ENCODE data around the gene PRICKLE3.

The PRICKLE3 gene

DNA sequence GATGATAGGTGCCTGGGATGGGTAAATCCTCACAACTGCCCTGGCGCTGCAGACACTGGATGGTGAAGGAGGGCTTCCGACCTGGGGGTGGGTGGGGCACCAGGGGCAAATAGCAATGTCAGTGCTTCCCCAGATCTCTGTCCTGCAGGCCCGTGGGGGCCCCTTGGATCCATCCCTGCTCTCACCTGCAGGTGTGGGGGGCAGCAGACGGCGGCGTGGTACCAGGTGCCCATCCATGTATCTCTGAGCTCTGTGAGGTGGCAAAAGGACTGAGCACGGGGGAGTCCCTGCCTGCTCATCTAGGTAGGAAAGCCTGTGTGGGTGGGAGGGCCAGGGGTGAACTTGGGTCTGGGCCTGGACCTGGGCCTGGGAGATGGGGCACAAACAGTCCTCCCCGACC lies 20.4 kb upstream of the PRICKLE3 start:
- no peak for DNase-seq

DNA sequence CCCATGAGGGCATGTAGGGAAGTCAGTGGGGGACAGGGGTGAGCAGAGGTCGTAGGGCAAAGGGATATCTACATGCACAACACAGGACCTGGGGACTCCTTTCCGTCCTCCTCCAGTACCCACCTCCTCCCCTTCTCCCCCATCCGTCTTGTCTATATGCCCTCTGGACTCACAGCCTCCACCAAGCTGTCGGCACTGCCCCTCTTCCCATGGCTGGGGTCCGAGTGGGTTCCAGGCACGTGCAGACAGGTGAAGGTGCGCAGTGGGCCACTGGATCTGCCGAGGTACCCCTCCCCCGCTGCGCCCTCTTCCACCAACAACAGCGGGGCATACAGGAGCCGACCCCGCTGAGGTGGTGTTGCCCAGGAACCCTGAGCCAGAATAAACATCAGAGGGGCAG lies 19.3 kb upstream of the PRICKLE3 start:
- no peak for DNase-seq

DNA sequence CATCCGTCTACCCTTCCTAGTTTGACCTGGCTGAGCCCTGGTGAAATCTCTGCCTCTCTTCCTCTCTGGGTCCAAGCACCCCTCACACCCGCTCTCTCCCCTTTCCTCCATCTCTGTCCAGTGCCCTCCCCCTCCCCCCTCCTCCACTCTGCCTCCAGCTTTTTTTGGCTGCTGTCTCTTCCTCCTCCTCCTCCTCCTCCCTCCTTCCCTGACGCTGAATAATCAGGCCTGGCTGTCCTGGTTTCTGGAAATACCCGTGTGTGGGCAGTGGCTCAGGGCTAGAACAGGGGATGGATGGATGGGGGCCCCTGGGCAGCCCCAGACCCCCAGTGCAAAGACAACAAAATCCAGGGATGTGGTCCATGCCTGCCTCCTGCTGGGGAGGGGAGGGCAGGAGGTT lies 18.5 kb upstream of the PRICKLE3 start:
- no peak for DNase-seq

DNA sequence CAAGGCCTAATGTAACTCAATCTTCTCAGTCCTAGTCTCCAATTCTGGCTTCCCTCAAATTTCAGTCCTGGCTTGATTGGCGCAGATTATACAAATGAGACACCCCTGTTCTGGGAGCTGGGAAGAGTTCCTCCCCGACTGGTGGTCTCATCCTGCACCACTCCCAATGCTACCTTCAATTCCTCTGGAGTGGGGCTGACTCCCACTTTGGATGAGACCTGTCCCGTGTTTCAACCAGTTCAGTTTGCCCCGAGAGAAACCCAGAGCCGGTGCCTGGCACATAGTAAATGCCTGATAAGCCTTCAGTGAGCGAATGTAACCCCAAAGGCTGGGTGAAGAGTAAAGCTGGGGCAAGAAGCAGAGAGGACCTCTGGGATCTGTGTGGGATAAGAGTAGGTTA lies 17.8 kb upstream of the PRICKLE3 start:
- no peak for DNase-seq

DNA sequence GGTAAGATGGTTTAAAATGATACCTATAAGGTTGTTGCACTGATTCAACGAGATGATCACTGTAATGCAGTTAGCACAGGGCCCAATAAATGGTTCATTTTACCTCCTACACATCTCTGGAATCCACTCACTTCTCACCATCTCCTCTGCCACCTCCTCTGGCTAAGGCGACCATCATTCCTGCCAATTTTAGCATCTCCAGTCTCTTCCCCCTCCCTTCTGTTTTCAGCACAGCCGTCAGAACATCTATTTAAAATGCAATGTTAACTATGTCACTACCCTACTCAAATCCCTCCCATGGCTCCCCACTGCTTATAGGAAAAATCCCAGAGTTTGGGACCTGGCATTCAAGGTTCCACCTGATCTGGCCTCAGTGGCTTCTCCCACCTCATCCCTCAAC lies 17.4 kb upstream of the PRICKLE3 start:
- DNase-seq, result no peak

DNA sequence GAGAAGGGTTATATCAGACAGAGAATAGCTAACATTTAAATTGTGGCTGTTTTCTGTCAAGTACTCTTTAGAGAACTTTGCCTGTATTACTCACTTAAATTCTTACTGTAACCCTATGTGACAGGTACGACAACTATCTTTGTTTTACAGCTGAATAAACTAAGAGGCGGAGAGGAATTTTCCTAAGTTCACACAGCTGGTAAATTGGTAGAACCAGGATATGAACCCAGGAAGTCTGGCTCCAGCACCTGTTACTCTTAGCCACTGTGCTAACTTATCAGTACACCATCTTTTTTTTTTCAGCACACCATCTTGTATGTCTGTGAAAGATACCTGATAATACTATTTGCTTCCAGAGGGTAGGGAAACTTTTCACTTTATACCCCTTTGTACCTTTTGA lies 15.8 kb upstream of the PRICKLE3 start:
- DNase-seq, result no peak

DNA sequence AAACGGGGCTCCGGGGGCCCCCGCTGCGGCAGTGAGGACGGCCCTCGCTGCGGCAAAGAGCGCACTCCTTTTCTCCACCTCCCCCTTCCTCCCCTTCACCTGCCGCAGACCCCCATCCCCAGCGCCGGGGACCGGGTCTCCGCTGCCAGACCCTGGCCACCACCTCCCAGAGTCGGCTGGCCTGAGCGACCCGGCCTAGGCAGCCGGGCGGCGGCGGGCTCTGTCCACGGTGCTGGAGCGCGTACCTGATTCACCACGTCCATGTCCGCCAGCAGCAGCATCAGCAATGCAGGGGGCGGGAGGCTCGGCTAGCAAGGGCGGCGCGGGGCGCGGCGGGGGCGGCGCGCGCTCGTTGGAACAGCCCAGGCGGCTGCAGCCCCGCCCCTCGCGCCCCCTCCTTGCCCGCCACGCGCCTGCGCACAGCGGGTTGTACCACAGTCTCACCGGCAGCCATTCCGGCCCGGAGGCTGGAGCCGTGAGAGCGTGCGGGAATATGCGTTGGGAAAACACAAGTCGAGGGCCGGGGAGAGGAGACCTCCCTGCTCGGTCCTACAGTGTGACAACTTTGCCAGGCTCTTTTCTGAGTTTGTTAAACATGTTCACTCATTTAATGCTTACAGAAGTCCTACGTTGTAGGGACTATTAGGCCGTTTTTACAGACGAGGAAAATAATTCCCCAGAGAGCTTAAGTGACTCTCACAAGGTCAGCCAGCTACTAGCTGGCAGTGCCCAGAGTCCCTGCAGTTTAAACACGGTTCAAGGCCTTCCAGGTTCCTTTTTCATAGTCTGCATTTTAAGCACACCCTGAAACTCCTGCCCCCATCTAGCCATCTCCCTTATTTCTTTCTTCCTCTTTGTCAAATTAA lies 14.0 kb upstream of the PRICKLE3 start, which contains the start of gene SYP:
TSS of gene SYP (minus strand) at position 288 of the 866 bp plus-strand sequence. CDS start at position 281, 7 bp downstream.
- DNase-seq, result peak; percentile 91

DNA sequence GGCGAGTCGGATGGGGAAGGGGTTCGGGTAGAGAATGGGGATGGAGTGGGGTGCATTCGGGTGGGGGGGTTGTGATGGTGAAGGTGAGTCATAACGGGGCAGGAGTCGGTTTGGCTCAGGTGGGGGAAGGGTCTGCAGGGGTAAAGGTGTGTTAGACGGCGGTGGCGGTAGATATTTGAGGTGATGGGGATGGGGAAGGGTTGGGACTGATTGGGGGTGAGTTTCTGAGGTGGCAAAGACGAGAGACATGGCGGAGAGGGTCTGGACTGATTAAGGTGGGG lies 13.1 kb upstream of the PRICKLE3 start:
- no peak for DNase-seq

DNA sequence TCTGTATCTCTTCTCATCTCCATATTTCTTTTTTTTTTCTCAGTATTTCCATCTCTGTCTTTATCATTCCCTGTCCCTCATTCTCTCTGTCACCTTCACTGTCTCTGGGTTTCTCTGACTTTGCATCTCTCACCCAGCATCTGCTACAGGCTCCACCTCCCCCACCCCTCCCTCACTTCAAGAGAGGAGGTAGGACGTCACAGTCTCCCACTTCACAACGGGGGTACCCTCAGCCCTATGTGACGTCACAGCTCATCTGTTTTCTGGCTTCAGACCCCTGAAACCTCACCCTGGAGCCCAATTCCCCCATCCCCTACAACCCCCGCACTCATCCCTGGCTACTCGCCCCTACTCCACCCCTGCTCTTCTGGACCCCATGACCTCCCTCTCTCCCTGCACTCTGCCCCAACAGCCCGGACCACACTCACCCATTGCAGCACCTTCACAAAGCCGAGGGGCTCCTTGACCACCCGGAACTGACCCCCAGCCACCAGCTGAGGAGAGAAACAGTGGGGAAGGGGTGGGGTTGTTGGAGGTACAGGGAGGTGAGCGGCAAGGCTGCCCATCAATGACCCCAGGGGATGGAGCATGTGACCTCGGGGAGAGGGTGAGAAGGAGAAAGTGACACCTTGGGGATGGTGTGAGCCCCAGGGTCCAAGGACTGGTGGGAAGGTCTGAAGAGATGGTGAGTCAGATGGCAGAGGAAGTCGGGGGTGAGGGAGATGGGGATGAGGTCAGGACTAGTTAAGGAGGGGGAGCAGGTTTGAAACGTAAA lies 12.6 kb upstream of the PRICKLE3 start:
- DNase-seq, result no peak

DNA sequence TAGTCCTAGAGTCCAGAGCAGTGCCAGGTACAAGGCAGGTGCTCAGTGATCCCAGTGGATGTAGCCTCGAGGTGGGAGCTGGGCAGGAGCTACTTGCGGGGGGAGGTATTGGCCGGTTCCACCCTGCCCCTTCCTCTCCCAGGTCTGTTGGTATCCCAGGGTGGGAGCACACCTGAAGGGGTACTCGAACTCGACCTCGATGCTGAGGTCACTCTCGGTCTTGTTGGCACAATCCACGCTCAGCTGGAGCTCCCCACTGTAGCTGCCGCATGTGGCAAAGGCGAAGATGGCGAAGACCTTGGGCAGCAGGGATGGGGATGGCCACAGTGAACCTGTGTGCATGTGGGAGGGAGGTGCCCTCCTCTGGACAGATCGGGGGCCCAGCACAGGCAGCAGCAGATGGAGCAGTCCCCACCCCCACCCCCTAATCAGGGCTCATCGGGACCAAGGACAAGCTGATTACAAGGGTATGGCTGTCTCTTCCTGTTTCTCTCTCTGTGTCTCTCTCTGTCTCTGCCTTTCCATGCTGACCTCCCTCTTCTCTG lies 11.4 kb upstream of the PRICKLE3 start:
- no peak for DNase-seq

DNA sequence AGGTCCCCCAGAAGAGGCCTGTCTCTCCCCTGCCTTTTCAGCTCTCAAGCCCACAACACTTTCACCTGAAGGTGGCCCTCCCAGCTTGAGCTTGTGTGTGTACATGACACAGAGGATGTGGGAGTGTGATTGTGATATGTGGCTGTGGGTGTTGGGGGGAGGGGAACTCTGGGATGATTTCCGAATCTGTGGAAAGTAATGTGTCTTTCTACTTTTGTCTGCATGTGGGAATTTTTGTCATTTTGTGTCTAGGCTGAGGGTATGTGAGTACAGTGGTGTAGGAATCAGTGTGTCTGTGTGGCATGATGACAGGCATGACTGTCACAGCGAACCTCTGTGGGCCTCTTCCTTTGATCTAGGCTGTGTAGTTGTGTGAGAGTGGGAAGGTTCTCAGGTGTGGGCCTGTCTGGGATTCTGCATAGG lies 7.4 kb upstream of the PRICKLE3 start:
- DNase-seq, result no peak

DNA sequence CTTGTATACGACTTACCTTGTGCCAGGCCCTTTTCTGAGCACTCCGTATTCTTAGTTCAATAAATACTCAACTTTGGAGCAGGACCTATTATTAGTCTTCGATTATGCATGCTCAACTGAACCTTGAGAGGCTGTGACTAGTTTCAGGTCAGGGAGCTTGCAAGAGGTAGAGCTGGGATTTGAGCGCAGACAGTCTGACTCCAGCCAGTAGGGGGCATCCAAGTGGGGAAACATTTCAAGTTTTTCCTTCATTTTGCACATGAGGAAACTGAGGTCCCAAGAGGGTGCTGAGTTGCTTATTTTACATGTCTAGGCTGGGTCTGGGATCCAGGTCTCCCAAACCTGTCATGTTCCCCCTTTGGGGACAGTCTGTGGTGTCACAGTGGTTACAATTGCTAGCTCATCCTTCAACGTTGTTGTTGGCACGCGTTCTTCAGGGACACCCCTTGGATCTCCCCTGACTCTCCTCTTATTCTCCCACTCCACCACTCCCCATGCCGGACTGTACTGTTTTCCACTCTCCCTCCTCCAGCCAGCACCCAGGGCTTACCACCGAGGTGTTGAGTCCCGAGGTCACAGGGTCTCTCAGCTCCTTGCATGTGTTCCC lies 6.7 kb upstream of the PRICKLE3 start:
- DNase-seq, result no peak

DNA sequence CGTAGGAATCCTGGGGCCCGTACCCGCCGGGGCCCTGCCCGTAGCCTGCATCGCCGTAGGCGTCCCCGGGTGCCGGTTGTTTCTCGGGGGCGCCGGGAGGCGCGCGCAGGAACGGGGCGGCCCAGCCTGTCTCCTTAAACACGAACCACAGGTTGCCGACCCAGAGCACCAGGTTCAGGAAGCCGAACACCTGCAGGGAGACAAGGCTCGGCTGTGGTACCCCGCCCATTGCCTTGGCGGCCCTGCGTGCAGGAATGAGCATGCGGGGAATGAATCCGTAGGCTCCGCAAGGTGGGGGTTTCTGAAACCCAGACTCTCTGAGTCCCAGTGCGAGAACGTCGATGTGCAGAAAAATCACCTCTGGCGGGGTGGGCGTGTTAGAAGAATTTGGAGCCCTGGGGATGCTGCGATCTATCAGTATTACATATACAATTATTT lies 5.4 kb upstream of the PRICKLE3 start:
- no peak for DNase-seq

DNA sequence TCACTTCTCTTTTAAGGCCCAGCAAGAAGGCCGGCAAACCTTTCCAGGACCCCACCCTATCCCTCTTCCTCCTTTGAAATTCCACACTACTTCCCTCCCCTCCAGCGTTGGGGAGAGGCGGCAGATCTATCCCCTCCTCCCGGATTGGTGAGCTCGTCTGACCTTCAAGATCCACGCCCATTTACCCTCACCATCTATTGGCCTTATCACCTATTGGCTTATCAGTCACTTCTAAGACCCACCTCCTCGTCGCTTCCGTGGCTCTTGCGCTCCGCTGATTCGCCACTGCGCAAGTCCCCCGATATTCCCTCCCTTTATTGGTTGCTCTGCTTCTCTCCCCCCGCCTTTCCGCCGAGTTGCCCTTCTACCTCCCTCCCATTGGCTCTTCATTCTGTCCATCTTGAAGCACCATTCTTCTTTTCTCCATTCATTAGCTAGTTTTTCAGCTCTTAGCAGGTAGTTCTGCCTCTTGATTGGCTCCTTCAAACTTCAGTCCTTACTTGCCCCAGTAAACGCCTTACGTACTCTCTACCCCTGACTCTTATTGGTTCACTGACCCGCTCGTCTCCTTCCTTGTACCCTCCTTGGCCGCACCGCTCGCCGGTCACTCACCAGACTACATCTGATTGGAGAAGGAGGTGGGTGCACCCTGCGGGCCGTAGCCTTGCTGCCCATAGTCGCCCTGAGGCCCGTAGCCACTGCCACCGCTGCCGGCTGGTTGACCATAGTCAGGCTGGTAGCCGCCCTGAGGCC lies 4.8 kb upstream of the PRICKLE3 start:
- DNase-seq, result peak; percentile 96

DNA sequence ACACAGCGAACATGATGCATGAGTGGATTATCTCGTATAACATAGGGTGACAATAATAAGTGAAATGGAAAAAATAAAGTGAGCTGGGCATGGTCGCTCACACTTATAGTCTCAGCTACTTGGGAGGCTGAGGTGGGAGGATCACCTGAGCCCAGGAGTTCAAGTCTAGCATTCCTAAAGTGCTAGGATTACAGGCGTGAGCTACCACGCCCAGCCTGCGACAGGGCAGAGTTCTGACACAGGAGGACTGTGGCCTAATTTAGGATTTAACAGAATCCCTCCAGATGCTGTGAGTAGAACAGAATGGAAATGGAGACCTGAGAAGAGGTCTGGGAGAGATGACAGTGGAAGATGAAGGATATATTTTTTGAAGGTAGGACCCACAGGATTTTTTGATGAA lies 3.4 kb upstream of the PRICKLE3 start:
- DNase-seq, result no peak

DNA sequence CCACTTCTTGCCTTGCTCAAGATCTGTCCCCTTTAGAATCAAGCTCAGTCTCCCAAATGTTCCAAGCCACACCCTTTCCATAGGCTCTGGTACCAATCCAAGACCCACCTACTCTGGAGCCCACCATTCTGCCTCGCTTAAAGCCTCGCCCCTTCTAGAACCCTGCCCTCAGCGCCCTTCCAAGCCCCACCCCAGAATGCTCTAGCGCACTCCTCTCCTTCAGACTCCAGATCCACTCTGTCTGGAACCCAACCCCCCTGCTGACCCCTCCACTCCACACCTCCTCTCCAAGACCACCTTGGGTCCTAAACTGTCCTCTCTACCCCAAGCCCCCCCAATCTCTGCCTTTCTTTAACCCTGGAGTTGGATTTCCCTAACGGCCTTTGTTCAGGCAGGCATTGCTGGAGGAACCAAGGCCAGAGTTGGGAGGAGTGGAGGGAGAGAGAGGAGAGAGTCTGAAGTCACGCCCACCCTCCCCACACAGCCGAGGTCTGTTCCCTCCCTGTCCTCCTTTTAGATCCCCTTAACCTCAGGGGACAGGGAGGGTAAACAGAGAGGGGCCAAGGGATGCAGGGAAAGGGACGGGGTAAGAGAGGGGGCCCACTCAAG lies 2.4 kb upstream of the PRICKLE3 start:
- DNase-seq, result no peak

DNA sequence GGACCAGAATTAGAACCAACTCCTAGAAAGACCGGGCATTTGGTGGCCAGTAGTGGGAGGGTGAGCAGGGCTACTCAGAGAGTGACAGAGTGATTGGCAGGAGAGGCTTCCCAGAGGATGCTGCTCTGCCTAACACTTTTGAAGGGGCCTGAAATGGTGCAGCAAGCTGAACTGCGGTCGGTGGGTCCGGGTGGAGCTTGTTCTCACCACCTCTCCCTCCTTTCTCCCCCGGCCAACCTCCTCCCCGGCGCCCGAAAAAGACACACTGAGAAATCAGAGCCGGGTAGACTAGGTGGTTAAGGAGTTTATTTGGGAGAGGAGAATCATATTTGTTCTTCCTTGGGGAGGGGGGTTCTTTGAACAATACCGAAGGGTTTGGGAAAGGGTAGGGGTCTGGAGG lies 1.4 kb upstream of the PRICKLE3 start:
- no peak for DNase-seq

DNA sequence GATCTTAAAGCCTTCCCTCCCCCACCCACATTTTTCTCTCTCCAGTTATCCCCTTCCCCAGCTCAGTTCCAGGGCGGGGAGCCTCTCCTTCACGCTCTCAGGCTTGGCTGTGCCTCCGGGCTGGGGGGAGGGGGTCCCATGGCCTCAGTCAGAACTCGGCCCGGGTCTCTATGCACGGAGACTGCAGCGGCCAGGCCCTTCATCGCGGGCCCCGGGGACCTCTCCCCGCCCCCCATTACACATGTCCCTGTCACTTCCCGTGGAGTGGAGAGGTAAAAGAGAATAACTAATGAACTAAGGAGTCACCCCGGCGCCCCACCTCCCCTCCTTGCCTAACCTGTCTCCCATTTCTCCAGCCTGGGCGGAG lies 838 bp upstream of the PRICKLE3 start:
- no peak for DNase-seq

DNA sequence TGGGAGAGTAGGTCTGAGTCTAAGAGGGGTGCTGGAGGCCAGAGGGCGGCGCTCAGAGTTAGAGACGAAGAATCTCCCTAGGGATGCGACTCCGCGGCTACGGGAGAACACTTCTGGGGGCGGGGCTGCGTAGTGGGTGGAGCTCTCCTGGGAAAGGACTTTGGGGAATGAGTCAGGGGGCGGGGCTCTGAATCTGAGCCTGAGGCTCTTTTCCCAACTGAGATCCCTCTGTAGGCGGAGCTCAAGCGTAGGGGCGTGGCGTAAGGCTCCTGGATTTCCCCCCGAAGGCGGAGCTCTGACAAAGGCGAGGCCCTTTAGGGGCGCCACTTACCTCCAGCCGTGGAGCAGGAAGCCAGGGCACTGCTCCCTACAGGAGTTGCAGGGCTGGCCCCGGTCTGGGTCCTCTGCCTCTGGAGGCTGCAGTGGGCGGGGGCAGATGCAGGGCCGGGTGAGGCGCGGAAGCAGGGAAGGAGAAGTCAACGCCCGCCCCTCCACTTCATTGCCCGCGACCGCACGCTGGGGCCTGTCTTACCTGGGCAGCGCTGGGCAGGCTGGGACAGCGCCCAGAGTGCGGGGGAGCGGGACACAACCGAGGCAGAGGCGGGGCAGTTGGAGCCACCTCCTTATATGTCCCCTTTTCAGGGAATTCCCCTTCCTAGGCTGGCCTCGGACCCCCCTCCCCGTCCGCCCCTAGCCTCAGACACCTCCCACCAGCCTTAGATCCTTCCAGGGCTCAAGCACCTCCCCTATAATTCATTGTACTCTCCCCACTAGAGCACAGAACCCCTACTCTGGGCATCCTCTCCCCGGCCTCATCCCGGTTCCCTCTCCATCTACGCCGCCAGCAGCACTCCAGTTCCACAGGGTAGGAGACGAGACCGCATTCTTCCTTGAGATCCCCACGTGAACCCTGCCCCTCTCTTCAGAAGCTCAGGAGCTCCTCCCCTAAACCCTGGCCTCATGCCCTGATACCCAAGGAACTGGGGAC lies 1.6 kb downstream of the PRICKLE3 start:
- peak; percentile 76 for DNase-seq

DNA sequence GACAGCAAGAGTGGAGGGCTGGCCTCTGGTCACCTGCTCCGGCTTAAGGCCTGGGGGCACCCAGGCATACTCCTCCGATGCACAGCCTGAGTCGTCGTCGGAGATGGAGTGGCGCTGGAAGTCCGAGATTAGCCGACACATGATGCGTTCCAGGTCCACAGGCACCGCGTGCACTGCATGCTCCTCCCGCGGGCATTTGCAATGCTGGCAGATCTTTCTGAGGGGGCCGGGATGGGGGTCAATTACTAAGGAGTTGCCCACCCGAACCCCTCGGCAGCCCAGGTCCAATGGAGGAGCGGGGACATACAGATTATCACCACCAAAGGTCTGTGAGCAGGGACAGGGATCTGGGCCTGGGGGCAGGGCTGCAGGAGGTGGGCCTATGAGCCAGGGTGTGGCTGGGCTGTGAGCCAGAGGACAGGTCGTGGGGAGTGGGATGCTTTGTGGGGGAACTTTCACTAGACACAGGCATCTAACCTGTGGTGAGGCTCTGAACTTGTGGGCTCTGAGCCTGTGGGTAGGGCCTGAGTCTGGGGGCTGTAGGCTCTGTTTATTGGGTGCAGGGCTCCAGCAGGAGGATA lies 2.4 kb downstream of the PRICKLE3 start:
- DNase-seq, result no peak

DNA sequence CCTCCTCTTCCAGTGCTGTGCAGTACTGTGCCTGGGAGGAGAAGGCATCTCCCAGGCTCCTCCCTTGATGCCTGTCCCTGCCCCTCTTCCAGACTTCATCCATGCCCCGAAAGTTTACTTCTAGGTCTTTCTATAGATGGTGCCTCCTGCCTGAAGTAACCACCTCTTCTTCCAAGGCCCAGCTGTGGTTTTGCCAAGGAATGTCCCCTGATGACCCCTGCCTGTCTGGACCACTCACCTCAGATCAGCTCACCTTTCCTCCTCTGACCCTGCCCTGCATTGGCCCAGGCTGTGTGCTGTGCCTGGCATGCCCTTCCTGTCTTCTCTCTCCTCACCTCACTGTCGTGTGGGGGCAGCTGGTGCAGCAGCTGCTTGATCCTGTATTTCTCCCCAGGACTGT lies 6.8 kb downstream of the PRICKLE3 start:
- DNase-seq, result no peak

Data from femur (tissue), 1 donor.